Activated naive CD4-positive, alpha-beta T cell (primary cell): ENCODE results near the gene INAFM2.

Source experiments
- DNase-seq, 4 experiments: peaks; one replicate each; lab custom pipeline; 2025; lab: John Stamatoyannopoulos, UW

The INAFM2 gene

DNA sequence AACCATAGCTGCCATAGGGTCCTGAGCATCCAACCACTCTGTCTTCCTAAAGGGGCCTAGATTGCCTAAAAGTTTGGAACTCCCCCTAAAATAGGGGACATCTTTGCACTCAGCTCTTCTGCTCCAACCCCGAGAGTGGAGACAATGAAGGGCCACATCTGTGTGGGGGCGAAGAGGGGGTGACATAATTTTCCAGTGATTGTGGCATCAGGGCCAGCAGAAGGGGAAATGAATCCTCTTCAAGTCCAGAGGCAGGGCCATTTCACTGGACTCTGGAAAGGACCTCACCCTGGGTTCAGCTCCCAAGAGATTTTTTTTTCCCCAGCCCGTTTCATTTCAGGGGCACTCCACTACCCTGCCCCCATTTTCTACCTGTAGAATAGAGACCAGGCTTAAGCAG is 36.0 kb upstream of the INAFM2 start:
- DNase-seq, result no peak

DNA sequence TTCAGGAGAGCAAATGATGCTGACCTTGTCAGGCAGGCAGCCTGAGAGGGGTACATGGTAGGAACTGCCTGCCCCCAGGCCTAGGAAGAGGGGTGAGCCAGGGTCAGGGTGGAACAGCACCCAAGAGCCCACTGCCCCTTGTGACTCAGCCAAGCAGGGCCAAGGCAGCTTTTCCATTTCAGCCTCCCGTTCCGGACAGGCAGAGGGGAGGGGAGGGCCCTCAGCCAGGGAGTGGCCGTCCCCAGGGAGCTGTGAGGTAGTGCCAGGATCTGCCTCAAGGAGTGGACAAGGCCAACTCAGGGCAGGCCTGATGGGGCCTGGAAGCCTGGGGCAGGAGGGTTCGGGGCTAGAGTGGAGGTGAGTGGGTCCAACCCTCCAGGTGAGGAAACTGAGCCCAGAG is 35.5 kb upstream of the INAFM2 start:
- no peak for DNase-seq

DNA sequence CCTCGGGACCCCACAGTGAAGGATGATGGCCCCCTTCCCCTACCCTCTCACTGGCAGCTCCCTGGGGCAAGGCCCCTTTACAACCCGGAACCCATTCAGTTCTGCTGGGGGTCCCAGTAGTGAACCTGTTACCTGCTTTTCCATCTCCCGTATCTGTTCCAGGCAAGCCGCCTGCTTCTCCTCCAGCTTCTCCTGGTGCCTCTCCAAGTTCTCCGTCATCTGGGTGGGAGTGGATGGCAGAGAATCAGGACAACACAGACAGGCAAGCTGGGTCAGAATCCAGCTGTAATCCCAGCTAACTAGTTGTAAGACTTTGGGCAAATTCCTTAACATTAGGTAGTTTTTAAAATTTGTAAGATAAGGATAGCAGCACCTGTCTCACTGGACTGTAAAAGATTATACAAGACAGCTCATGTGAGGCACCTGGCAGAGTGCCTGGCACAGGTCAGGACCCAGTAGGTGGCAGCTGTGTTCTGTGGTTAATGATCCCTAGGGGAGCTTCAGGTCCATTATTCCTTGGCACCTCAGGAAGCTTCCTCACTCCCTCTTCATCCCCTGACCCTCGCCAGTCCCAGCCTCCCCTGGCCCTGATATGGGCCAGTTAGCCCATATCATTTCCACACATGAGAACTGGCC is 34.2 kb upstream of the INAFM2 start:
- no peak for DNase-seq

DNA sequence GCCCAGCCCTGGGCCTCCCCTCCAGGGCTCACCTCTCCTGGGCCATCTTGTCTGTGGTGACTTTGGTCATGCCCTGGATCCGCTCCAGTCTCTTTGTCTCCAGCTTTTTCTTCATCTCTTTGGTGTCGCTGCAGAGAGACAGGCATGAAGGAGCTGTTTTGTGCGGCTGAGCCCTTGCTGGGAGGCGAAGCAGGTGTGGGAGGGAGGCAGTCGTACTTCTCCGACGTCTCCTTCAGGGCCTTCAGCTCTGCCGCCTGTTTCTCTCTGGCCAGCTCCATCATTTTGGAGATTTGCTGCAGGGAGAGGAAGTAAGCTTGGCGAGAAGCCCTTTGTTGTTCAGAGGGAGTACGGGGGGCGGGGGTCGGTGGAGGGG is 33.0 kb upstream of the INAFM2 start:
- no peak for DNase-seq

DNA sequence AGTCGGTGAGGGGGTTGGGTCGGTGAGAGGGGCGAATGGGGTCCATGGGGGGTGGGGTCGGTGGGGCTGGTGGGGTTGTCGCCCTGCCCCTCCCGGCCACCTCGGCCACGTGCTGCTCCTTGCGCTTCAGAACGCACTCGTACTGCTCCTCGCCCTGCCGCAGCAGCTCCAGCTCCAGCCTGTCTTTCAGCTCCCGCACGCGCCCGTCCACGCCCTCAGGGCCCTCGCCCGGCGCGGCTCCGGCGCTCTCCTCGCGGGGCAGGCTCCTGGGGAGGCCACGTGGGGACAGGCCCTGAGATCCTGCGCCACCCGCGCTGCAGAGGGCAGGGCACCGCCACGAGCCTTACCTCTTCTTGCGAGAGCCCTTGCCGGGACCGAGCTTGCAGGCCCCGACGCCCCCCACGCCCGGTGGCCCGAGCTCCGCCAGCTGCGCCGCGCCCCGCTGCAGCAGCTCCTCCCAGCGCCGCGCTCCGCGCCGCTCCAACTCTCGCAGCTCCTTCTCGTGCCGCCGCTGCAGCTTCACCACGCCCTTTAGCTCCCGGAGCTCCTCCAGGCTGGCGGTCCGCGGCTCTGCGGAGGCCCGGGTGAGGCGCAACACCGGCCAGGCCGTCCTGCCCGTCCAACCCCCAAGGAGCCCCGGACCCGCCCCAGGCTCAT is 32.4 kb upstream of the INAFM2 start:
- no peak for DNase-seq

DNA sequence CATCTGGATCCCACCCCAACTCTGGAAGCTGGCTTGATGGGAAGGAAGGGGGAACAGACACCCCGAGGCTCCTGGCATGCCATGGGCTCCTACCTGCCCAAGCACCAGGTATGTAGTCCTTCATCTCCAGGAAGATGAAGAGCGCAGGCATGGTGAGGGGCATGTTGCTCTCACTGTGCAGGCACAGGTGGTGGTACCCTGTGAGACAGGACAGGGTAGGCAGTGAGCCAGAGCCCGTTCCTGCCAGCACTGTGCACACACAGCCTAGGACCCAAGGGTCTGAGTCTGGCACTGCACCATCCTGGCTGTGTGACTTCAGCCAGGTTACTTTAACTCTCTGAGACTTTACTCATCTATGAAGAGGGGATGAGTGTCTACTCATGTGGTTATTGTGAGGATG is 31.2 kb upstream of the INAFM2 start:
- no peak for DNase-seq

DNA sequence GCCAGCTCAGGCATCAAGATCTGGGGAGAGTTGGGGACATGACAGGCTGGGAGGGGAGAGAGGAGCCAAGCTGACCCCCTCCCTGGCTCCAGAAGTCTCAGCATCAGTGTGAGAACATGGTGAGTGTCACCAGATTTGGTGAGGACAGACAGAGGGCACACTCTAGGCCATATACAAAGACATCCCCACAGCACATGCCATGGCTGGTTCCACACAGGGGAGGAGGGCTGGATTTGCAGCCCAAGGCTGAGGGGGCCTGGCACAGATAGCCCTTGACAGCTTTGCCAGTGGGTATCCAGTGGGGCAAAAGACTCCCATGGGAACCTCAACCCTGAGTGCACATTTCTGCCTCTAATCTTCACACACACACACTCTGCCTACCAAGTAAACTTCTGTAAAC is 30.5 kb upstream of the INAFM2 start:
- no peak for DNase-seq

DNA sequence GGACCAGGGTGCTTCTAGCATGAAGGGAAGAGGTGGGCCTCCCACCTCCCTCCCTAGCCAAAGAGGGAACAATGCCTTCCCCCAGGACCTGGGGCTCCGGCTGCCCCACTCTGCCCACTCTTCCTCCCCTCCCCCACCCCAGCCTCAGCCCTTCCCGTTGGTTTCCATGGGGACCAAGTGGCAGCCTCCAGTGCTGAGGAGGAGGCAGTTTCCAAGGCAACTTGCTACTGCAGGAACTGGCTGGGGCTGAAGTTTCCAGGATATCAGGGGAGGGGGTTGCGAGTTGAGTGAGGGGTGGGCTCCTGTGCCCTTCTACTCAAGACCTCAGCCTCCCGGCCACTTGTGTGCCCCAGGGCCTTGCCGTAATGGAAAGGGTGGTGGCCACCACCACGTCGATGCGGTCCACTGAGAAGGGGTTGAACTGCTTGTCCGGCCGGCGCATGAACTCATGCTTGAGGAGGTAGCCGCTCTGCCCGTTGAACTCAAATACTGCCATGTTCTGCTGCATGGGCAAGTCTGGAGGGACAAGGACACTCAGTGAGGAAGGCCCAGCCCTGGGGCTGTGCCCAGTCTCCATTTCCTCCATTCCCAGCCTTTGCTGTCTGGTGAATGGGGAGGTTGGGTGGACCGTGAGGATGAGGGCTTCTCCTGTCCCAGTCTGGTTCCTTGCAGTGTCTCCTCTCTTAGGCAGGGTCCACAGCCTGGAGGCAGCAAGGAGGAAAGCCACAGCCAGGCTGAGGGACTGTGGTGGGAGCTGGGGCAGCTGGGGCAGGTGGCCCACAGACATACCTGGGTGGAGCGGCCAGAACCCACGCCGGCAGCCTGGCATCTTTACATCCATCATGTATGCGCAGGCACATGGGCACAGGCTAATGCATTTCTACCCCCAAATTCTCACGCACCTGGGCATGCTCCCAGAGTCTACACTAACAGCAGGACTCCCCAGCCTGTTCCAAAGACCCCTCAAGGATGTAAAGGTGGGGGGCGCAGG is 29.3 kb upstream of the INAFM2 start:
- no peak for DNase-seq

DNA sequence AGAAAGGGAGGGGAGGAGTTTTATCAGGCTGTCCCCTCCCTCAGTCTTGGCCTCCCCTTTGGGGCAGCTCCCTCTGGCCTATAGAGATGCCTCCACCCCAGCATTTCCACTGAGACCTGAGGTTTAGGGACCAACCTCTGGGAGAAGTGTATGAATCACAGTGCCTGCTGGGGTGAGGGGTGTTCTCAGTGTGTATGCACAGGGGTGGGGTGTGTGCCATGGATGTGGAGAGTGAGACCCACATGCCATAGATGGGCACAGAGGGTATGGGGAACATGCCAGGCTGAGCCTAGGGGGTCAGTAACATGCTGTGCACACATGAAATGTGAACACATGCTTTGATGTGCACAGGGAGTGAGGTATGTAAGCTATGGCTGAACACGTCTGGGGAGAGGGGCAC is 28.2 kb upstream of the INAFM2 start:
- no peak for DNase-seq

DNA sequence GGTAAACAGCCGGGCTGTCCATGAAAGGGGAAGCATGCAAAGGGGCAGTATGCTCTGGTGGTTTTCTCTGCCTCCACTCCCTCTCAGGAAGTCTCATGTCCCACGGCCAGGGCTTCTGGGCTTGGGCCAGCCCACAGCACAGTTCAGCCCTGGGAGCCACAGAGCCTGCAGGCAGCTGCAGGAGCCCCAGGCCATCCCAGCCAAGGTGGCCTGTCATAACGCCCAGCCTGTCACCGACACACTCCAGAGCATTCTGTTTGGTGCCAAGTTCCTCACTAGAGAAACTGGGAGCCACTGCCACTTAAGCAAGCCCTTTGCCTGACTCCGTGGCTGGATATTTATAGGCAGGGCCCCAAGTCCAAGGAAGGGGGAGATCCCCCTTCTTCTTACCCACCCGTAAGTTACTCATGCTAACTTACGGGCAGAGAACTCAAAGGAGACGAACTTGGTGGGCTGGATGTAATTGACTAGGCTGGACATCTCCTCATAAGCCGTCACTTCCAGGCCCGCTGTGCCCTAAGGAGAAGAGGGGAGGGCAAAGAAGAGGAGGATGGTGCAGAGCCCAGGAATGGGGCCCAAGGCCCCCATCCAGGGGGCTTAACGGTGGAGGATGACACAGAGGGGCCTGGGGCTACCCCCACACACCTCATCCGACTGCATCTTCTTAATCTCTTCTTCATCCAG is 27.5 kb upstream of the INAFM2 start:
- DNase-seq, result no peak

DNA sequence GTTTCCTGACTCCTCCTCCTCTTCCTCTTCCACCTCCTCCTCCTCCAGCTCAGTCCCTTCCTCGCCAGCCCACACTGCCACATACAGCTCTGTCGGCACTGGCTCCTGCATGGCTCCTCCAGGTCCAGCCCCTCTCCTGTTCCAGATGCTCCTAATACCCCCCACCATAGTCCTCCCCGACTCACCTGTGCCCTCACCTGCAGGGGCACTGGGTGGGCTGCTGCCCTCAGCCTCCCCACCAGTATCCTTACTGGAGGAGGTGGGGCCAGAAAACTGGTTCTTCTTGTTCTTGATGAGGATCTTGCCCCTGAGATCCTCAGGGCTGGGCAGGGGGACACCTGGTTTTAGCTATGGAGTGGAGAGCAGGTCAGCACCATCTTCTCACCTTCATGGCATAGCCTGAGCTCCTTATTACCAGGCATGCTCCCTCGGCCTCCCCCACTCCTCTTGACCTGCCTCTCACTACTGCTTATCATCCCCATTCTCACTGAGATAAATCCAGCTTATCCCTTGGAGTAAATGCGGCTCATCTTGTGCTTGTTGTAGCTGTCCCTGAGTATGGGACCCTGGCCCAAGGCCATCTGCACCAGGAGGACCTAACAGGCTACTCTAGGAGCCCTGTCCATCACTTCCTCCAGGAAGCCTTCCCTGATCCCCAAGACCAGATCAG is 26.8 kb upstream of the INAFM2 start:
- no peak for DNase-seq

DNA sequence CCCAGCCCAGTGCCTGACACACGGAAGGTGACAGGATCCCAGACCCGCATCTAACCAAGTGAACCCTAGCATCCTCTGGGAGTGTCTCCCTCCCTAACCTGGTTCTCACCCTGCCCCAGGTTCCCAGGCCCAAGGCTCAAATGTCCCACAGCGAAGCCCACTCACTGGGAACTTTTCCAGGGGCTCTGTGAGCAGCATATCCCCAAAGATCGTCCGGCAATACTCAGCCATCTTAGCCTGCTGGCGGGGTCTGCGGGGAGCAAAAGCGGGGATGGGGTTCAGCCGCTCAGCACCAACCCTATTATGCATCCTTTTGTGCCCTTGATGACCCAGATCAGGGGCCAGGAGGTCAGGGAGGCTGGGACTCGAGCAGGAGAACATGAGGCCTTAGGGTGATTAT is 26.1 kb upstream of the INAFM2 start:
- DNase-seq, result no peak

DNA sequence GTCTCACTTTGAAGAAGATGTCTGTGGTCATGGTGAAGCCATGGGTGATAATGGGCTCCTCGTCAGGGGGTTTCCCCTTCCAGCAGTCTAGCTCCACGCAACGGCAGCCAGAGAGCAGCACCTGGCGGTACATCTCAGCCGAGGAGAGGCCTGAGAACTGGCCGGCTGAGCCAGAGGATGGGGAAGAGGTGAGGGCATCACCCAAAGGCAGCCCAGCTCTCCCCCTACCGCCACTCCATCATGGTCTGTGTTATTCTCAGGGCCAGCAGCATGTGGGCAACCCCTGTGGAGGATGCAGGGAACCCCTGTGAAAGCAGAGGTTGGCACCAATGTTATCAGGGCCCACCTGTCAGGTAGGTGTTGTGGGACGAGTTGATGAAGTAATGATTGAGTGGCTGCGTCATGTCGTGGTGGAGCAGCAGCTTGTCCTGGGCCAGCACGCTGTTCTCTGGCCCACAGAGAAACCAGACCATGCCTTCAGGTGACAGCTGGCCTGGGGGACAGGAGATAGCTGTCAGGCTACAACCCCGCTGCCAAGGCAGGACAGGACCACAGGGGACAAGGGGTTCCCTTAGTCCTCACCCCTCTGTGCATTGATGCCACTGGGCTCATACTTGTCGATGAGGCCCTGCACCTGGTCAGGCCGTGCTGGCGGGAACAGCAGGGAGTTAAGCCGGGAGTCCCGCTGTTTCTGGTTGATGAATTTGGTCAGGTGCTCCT is 25.1 kb upstream of the INAFM2 start:
- DNase-seq, result no peak

DNA sequence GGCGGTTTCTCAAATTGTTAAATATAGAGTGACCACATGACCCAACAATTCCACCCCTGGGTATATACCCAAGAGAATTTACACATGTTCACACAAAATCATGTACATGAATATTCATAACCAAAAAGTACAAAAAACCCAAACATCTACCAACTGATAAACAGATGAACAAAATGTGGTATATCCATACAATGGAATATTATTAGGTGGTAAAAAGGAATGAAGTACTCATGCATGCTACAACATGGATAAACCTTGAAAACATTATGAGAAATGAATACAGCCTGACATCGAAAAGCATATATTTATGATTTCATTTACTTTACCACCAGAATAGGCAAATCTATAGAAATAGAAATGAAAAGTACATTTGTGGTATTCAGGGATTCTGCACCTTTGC is 23.1 kb upstream of the INAFM2 start:
- DNase-seq, result no peak

DNA sequence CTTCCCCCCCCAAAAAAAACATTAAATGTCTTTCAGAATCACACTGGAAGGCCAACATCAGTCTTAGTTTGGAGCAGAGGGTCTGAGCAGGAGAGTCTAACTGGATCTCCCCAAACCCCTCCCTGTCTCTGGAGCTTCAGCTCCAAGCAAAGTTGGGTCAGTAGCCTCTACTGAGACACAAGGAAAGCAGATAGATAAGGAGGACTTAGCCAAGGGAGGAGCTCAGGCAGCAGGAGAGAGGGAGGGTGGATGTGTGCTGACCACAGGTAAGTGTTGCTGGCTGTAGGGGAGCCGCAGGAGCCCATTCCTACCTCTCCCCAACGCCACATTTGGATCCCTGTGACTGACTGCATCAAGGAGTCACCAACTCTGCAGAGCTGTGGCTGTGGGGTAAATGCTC is 22.7 kb upstream of the INAFM2 start:
- no peak for DNase-seq

DNA sequence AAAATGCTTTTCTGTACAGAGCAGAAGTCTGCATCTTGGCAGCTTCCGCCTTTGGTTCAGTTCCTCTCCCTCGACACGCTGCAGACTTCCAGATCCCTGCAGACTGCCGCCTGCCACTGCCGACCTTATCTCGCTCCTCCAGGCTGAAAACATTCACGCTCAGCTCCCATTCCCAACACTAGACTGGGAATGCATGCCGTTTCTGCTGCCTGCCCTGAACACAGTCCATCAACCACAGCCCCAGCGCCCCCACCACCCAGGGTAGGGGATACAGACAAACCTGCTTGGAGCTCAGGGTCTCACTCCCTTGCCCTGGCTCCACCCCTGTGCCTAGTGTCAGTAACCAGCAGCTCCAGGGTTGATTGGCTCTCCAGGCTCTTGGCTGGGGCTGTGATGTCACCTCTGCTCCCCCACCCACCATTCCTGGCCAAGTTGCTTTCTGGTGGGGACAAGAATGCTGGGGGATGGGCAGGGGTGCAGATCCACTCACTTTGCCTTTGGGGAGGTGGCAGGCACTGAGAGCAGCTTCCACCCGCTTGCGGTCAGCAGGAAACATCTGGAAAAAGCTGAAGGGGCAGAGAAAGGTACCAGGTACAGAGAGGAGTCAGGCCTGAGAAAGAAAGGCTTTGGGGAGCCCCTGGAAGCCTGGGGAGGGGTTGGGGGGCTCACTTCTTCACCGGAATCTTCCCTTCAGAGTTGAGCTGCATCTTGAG is 21.9 kb upstream of the INAFM2 start:
- DNase-seq, result no peak

DNA sequence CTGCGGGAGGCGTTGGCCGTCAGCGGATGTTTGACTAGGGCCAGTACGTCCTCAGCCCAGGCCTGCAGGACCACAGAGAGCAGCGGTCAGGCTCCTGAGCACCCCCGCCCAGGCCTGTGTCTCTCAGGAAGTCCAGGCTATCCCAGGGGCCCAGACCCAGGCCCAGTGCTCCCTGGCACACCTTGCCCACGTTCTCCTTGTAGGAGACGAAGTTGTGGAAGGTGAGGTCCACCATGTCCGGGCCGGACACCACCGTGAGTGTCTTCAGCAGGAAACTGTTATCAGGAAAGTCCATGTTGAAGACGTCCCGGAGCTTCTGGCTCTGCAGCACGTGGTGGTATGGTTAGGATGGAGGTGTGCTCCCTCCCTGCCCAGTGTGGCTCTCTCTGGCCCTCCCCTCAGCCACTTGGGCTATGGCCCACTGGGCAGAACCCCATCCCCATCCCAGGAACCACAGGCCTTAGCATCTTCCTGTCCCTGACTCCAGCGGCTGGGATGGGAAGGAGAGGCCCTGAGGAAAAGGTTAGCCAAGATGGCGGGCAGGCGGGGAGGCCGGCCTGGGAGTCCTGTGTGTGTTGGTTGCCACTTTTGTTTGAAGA is 21.1 kb upstream of the INAFM2 start:
- no peak for DNase-seq

DNA sequence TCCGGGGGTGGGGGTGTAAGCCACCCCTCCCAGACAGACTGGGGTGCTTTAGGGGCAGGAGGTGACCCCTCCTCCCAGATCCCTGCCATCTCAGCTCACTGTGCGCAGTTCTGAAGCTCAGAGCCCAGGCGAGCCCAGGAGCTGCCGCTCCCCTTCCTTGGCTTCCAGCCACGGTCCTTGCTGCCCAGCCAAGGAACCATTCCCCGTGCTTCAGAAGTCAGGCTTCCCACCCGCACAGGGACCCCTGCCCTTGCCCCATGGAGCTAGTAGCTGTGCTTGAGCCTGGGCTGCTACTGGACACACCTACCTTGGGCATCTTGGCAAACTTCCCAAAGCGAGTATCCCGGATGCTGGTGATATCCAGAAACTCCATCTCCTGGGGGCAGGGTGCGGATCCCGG is 20.5 kb upstream of the INAFM2 start:
- no peak for DNase-seq

DNA sequence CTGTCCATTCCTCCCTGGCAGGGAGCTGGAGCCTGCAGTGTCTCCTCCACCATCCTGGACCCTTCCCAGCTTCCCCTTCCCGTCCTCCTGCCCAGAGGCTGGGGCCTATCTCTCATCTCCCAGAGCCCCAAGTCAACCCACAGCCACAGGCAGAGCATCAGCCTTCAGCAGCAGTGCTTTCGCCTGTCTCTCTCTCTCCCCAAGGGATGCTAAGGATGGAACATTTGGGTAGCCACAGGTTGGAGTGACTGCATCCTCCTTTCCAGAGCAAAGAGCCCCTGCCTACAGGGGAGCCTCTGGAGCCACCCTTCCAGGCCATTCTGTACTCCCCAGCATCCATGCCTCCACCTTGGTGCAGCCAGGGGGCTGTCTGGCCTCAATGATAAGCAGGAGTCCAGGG is 19.9 kb upstream of the INAFM2 start:
- DNase-seq, result no peak

DNA sequence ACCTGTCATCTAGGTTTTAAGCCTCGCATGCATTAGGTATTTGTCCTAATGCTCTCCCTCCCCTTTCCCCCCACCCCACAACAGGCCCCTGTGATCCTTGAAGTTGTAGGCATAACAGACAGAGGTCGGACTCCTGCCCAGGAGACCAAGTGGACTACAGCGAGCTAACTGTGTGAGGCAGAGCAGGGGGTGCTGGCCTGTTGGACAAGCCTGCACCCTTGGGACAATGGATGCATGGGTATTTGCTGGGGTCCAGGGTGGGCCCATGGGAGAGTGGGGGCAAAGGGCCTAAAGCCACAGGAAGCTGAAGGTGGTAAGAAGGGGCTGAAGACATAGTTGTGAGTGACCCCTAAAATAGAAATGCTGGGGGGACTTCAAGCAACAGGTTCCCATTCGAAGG is 18.2 kb upstream of the INAFM2 start:
- DNase-seq, result no peak
